ENCODE measurements around the gene NID1.

NID1 gene

GRCh38 chr1:235953801-235954200 is 111.1 kb downstream of the NID1 start:
- no peak for DNase-seq

- no peak for DNase-seq
These were observed 111.8 kb downstream of the NID1 start for GRCh38 chr1:235952950-235953615.

DNA sequence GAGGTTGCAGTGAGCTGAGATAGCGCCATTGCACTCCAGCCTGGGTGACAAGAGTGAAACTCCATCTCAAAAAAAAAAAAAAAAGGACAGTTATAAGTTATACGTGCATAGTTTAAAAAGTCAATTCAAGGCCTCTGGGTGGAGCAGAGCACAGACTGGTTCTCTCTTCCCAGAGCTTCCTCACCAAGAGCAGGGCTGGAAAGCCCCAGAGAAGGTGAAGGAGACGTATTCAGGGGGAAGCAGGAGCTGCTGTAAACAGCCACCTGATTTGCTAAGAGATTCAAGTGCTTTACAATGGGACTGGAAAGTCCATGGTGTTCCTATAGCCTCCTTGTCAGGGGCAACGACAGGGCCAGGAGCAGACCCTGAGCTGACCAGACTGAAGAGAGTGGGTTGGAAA is 113.2 kb downstream of the NID1 start:
- no peak for DNase-seq

- DNase-seq, result no peak
These were observed 114.6 kb downstream of the NID1 start for GRCh38 chr1:235950318-235950717.

GRCh38 chr1:235948774-235949427 is 116.0 kb downstream of the NID1 start:
- DNase-seq, result no peak

- DNase-seq, result no peak
These were observed 116.9 kb downstream of the NID1 start for GRCh38 chr1:235947989-235948388.

DNA sequence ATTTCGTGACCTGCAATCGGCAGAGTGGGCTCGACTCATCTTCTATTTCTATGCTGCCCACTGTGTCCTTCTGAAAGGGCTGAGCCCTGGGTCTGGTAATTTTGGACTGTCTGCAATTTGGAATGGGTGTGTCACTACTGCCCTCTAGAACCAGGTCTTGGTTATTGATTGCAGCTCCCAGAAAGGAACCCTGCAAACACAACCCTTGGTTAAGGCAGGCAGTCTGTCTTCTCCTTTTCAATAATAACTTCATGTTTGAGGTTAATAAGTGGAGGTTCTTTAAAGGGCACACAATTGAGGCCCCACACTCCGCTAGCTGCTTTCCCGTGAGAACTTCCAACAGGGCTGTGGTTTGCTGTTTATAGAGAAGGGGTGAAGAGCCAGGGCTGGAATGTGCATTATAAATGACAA is 118.3 kb downstream of the NID1 start:
- DNase-seq, result no peak

DNA sequence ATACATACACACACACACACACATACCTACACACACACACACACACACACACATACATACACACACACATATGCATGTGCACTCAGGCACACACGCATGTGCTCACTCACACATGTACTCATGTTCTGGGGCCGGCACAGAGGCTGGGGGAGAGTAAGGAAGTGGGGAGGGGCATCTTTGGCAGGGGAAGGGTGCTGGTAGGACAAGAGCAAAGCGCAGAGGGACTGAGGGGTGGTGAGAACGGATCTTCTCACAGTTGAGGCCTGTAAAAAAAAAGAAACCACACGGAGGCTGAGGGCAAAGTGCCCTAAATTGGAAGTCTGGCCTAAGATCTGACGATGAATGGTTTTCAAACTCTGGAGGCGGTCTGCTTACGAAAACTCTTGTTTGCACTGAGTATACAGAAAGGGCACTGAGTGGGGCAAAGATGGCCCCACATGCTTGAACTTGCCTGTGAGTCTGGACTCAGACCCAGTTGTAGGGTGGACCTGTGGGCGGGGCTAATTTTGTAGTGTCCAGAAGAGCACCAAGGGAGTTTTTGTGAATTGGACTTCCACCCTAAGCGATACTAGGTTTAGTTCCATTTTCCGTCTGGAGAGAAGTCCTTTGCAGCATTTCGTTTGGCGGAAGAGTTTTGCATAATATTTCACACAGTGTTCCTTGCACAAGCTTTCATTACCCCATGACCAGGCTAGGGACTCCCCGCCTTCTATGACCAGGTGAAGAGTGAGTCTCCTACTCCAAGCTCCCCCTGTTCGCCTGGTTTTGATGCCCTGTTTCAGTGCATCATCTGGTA is 118.9 kb downstream of the NID1 start:
- DNase-seq, result no peak

DNA sequence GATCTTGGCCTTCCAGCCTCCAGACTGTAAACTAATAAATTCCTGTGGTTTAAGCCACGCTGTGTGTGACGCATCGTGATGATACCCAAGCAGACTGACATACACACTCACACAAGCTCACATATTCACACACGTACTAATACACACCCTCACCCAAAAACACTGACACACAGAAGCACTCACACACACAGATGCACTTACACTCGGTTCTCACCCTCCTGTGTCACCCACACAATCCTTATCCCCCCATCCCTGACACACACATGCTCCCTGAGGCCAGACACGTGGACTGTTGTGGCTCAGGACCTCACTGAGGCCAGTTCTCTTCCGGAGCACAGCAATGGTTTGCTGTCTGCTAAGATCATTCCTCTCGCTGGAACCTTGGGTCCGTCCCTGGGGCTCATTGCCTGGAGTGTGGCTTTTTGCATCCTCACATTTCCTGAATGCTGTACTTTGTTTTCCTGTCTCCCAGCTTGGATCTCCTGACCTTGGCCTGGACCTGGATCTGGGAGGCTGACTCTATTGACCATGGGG is 121.2 kb downstream of the NID1 start:
- no peak for DNase-seq

DNA sequence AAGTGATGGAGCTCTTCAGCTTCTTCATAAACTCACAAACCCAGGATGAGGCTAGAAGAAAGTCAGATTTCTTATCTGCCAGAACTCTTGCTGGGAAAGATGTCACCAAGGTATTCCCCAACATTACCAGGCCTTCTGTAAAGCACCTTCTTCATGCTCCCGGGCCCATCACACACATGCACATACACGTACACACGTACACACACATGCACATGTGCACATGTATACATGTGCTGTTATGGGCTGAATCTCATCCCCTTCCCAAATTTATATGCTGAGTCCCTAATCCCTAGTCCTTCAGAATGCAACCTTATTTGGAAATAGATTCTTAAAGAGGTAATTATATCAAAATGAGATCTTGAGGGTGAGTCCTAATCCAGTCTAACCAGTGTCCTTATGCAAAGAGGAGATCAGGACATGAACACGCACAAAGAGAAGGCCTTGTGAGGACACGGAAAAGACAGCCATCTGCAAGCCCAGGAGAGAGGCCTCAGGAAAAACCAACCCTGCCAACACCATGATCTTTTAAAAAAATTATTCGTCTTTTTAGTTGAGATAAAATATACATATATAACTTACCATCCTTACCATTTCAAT is 121.8 kb downstream of the NID1 start:
- no peak for DNase-seq

GRCh38 chr1:235942625-235942934 is 122.3 kb downstream of the NID1 start:
- no peak for DNase-seq

GRCh38 chr1:235941876-235942624 is 122.8 kb downstream of the NID1 start:
- DNase-seq, result no peak

GRCh38 chr1:235940285-235940684 is 124.6 kb downstream of the NID1 start:
- DNase-seq, result no peak

- no peak for DNase-seq
These were observed 125.5 kb downstream of the NID1 start for GRCh38 chr1:235939480-235939775.

- no peak for DNase-seq
These were observed 126.0 kb downstream of the NID1 start for GRCh38 chr1:235938709-235939479.

GRCh38 chr1:235937123-235937522 is 127.8 kb downstream of the NID1 start:
- DNase-seq, result no peak

DNA sequence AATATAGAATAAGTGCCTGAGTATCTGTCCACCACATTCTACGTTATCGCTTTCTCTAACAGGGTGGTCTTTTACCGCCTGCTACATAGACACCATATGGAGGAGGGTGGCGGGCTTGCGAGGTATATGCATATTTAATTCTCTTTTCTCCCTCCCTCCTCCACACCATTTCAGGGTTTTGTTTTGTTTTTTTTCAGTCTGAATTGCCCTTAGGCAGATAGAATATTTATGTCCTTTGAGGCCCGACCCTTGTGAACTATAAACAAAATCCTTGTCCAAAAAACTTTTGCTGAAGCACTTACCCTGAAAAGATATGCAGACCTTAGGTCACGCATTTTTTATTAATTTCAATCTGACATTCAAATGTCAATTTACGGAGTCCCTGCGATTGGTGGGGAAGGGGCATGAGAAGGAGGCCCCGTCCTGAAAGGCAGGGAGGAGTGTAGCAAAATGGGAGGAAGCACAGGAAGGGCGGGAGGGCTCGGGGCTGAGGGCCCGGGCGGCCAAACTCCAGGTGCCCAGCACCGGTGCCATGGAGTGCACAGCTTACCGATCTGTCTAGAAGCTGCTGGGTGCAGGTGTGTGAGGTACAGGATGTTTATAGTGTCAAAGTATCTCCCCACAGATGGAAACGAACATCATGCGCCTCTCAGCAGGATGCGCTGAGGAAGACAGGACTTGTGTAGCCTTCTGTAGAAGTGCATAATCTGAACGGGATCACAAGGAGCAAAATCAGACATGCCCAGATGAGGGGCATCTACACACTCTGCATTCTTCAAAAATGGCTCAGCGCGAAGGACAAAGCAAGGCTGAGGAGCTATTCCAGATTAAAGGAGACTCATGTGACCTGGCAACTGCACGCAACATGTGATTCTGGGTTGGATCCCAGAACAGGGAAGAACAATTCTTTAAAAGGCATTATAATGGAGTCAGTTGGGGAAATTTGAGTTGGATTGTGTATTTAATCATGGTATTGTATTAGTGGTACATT is 129.4 kb downstream of the NID1 start:
- DNase-seq, result no peak

GRCh38 chr1:235933766-235934116 is 131.1 kb downstream of the NID1 start:
- DNase-seq, result no peak

DNA sequence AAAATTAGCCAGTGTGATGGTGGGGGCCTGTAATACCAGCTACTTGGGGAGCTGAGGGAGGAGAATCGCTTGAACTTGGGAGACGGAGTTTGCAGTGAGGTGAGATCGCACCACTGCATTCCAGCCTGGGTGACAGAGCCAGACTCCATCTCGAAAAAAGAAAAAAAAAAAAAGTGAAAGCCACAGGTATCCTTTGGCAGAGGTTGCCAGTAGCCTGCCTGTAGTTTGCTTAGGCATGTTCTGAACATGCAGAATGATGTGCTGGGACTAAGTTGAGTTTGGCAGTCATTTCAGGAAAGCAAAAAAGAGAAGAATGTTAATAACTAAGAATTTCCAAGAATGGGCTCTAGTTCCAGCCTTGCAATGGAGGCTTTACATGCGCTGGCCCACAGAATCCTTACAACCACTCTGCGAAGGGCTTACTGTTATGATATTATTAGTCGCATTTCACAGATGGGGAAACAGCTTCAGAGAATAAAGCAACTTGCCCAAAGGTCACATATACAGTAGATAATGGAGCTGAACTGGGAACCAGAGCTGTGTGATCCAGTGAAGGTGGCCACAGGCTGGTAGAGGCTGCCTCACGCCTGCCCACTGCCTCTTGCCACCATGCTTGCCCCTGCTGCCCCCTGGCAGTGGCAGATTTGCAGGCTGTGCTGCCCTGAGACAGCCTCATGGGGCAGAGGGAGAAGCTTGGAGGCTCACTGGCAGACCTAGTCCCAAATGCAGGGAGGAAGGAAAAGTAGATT is 131.7 kb downstream of the NID1 start:
- peak; percentile 13 for DNase-seq

GRCh38 chr1:235932090-235932510 is 132.8 kb downstream of the NID1 start:
- no peak for DNase-seq

Measured in CD4-positive, alpha-beta T cell treated with Interleukin-6 for 4 hours (primary cell).